GM20000 (cell line): ENCODE measurements around the gene TP53BP1.
A peak's percentile ranks its signal among the peaks of the same experiment; 100 is the strongest.

Experiments used
- DNase-seq: peaks from one replicate; pipeline ENCODE4 v3.0.0; 2012; ENCODE audit warnings: low spot score
- CTCF ChIP-seq: IDR thresholded peaks from 2 replicates; pipeline ENCODE4 v1.5.1; 2012; ENCODE audit warnings: mild to moderate bottlenecking, control low read depth; ENCODE audit errors: extremely low read depth, missing control alignments

The TP53BP1 gene

GRCh38 chr15:43449981-43450380, 43.0 kb downstream of the TP53BP1 start:
- no peak for DNase-seq
- TF ChIP-seq CTCF, result no peak

- DNase-seq, result no peak
- TF ChIP-seq CTCF, result no peak
Measured at GRCh38 chr15:43446344-43446743, 46.6 kb downstream of the TP53BP1 start.

- DNase-seq, result peak; percentile 36
- TF ChIP-seq CTCF, result no peak
Measured at GRCh38 chr15:43441316-43441715, 51.6 kb downstream of the TP53BP1 start.

- DNase-seq, result peak; percentile 44
- TF ChIP-seq CTCF, result no peak
Measured at GRCh38 chr15:43440721-43441281, 52.2 kb downstream of the TP53BP1 start.

GRCh38 chr15:43439268-43439667, 53.7 kb downstream of the TP53BP1 start:
- DNase-seq, result no peak
- no peak for TF ChIP-seq CTCF

- no peak for DNase-seq
- no peak for TF ChIP-seq CTCF
Measured at GRCh38 chr15:43436395-43436794, 56.6 kb downstream of the TP53BP1 start.

- DNase-seq, result no peak
- no peak for TF ChIP-seq CTCF
Measured at GRCh38 chr15:43434446-43434845, 58.5 kb downstream of the TP53BP1 start.
